Loucy (cell line): ENCODE measurements around the gene RBM26.

Experiments used
- H2AFZ ChIP-seq: fragments of 200-600 bp; sonication (generic); 2 replicates; pipeline ENCODE4 v1.6.0; 2016; ENCODE audit warnings: antibody characterized with exemption, mild to moderate bottlenecking, low read length, moderate library complexity
- H3F3A ChIP-seq: fragments of 200-600 bp; 2 replicates; pipeline ENCODE4 v1.6.0; 2016; ENCODE audit warnings: antibody characterized with exemption, low read depth, mild to moderate bottlenecking
- H3K27me3 ChIP-seq: fragments of 200-600 bp; sonication (generic); 2 replicates; pipeline ENCODE4 v1.6.1; 2014; ENCODE audit warnings: low read length, mild to moderate bottlenecking; ENCODE audit not compliant: insufficient read depth, poor library complexity, severe bottlenecking
- H3K36me3 ChIP-seq: fragments of 200-600 bp; sonication (generic); 2 replicates; pipeline ENCODE4 v1.6.1; 2016; ENCODE audit warnings: low read length; ENCODE audit not compliant: insufficient read depth
- H3K4me1 ChIP-seq: fragments of 200-600 bp; sonication (generic); 2 replicates; pipeline ENCODE4 v1.5.1; 2014; ENCODE audit warnings: low read length, mild to moderate bottlenecking; ENCODE audit not compliant: insufficient read depth, poor library complexity, severe bottlenecking
- H3K4me2 ChIP-seq: fragments of 200-600 bp; sonication (generic); 2 replicates; pipeline ENCODE4 v1.6.0; 2014; ENCODE audit warnings: antibody characterized with exemption, low read length, low read depth, mild to moderate bottlenecking; ENCODE audit not compliant: poor library complexity, severe bottlenecking
- H3K4me3 ChIP-seq: fragments of 200-600 bp; sonication (generic); 2 replicates; pipeline ENCODE4 v1.5.1; 2014; ENCODE audit warnings: low read length, mild to moderate bottlenecking, mixed read lengths; ENCODE audit not compliant: poor library complexity, severe bottlenecking
- H3K79me2 ChIP-seq: fragments of 200-600 bp; sonication (generic); 2 replicates; pipeline ENCODE4 v1.6.1; 2014; ENCODE audit warnings: low read length; ENCODE audit not compliant: insufficient read depth
- H3K9ac ChIP-seq: fragments of 200-600 bp; sonication (generic); 2 replicates; pipeline ENCODE4 v1.6.0; 2014; ENCODE audit warnings: mild to moderate bottlenecking, low read depth, low read length, moderate library complexity; ENCODE audit not compliant: poor library complexity, severe bottlenecking
- H3K9me2 ChIP-seq: fragments of 200-600 bp; sonication (generic); replicated peaks from 2 replicates; pipeline ENCODE4 v1.6.1; 2016; ENCODE audit warnings: low read depth, low read length, mixed read lengths
- H3K9me3 ChIP-seq: fragments of 200-600 bp; sonication (generic); 2 replicates; pipeline ENCODE4 v1.6.1; 2014; ENCODE audit warnings: mild to moderate bottlenecking, antibody characterized with exemption, low read length, low read depth; ENCODE audit not compliant: insufficient read depth
- H4K20me1 ChIP-seq: fragments of 200-600 bp; sonication (generic); 2 replicates; pipeline ENCODE4 v1.6.0; 2014; ENCODE audit warnings: antibody characterized with exemption, low read length, mild to moderate bottlenecking; ENCODE audit not compliant: insufficient read depth, poor library complexity, severe bottlenecking
- EZH2phosphoT487 ChIP-seq: fragments of 200-600 bp; IDR thresholded peaks from 2 replicates; pipeline ENCODE4 v1.6.1; 2018; ENCODE audit warnings: antibody characterized with exemption, mild to moderate bottlenecking, moderate library complexity, borderline replicate concordance
- TF ChIP-seq, protein P1 (sequence below): fragments of 200-600 bp; sonication (generic); conservative IDR thresholded peaks from 2 replicates; pipeline ENCODE4 v1.5.1; 2014; ENCODE audit warnings: mild to moderate bottlenecking, antibody characterized with exemption, low read length

The RBM26 gene

GRCh38 chr13:79451500-79451962 is 45.5 kb upstream of the RBM26 start:
- Histone ChIP-seq H3K4me1 (peaks cover 24% of the 10 kb centered on the region), H3K27me3 (no peaks in the 10 kb centered on the region), H3K79me2 (no peaks in the 10 kb centered on the region), H2AFZ (peak overlapping the region; percentile 81), H3K4me3 (peak overlapping the region; percentile 48), H3K9me2 (no peaks in the 10 kb centered on the region), H3K36me3 (no peaks in the 10 kb centered on the region), H3K4me2 (peak overlapping the region; percentile 66), H4K20me1 (no peaks in the 10 kb centered on the region), H3K9ac (peak overlapping the region; percentile 19), H3F3A (no peaks in the 10 kb centered on the region), H3K9me3 (no peaks in the 10 kb centered on the region)
- TF ChIP-seq, protein P1, sequence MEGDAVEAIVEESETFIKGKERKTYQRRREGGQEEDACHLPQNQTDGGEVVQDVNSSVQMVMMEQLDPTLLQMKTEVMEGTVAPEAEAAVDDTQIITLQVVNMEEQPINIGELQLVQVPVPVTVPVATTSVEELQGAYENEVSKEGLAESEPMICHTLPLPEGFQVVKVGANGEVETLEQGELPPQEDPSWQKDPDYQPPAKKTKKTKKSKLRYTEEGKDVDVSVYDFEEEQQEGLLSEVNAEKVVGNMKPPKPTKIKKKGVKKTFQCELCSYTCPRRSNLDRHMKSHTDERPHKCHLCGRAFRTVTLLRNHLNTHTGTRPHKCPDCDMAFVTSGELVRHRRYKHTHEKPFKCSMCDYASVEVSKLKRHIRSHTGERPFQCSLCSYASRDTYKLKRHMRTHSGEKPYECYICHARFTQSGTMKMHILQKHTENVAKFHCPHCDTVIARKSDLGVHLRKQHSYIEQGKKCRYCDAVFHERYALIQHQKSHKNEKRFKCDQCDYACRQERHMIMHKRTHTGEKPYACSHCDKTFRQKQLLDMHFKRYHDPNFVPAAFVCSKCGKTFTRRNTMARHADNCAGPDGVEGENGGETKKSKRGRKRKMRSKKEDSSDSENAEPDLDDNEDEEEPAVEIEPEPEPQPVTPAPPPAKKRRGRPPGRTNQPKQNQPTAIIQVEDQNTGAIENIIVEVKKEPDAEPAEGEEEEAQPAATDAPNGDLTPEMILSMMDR, result no peak
- TF ChIP-seq EZH2phosphoT487, result no peak

- TF ChIP-seq EZH2phosphoT487, result no peak
- TF ChIP-seq, protein P1, result no peak
- no peaks in the 10 kb centered on the region for H3F3A ChIP-seq
- no peaks in the 10 kb centered on the region for H4K20me1 ChIP-seq
These were observed 44.1 kb upstream of the RBM26 start for GRCh38 chr13:79450110-79450509.

GRCh38 chr13:79448413-79448812 is 42.4 kb upstream of the RBM26 start:
- no peaks in the 10 kb centered on the region for H3K36me3 ChIP-seq
- no peaks in the 10 kb centered on the region for H3K79me2 ChIP-seq
- no peak overlapping the region for H3K4me3 ChIP-seq
- H3K4me2 ChIP-seq, result peak overlapping the region; percentile 14
- no peaks in the 10 kb centered on the region for H3K9me3 ChIP-seq
- H3K9ac ChIP-seq, result no peak overlapping the region
- no peak overlapping the region for H2AFZ ChIP-seq
- H4K20me1 ChIP-seq, result no peaks in the 10 kb centered on the region
- H3K27me3 ChIP-seq, result no peaks in the 10 kb centered on the region
- H3K9me2 ChIP-seq, result no peaks in the 10 kb centered on the region
- TF ChIP-seq EZH2phosphoT487, result no peak
- TF ChIP-seq, protein P1, result no peak
- no peaks in the 10 kb centered on the region for H3F3A ChIP-seq
- peaks cover 24% of the 10 kb centered on the region for H3K4me1 ChIP-seq

More at GRCh38 chr13:79450110-79450509, 44.1 kb upstream of the RBM26 start:
- Histone ChIP-seq H3K27me3 (no peaks in the 10 kb centered on the region), H3K9ac (no peak overlapping the region), H2AFZ (no peak overlapping the region), H3K9me2 (no peaks in the 10 kb centered on the region), H3K79me2 (no peaks in the 10 kb centered on the region), H3K4me2 (no peak overlapping the region), H3K9me3 (no peaks in the 10 kb centered on the region), H3K36me3 (no peaks in the 10 kb centered on the region), H3K4me3 (no peak overlapping the region), H3K4me1 (peaks cover 24% of the 10 kb centered on the region)
